Measurements from ENCODE around the gene THSD4. TPM values are rescaled to one million over a fixed set of nuclear protein-coding genes. Genes with fewer than 3 reads are reported as not detected.

Gene THSD4
- total RNA-seq, 1 donor from 2014 or later, result 151 TPM

DNA sequence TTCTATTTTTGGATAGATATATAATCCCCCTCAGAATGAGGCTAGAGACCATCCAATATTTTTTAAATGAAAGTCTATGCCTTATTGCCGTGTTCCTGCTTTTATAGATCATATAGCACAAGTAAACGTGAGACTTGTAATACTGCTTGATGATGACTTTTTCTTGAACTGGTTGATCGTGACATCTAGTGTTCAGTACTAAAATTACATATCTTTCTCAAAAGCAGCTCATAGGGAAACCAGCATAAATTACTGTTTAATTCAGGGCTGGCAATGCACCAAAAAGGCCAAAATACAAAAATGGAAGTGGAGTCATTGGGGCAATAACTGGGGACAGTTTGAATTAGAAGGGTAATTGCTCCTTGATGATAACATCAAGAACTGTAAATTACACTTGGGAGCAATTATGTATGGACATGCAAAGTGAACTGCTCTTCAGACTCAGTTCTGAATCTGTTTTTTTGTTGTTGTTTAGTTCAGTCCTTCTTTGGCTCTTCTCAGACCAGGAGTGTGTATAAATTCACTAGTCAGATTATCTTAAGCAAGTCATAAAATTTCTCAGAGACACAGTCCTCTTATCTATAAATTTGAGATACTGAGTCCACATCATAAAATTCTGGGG is 325.3 kb downstream of the THSD4 start:
- Histone ChIP-seq H3K9me3 (no peaks in the 10 kb centered on the region), H3K27ac (no peak overlapping the region), H3K4me3 (no peak overlapping the region), H3K36me3 (no peaks in the 10 kb centered on the region), H3K27me3 (no peaks in the 10 kb centered on the region), H3K4me1 (peaks cover 1 to 19% of the 10 kb centered on the region in 2 donors)
- TF ChIP-seq, protein P1, sequence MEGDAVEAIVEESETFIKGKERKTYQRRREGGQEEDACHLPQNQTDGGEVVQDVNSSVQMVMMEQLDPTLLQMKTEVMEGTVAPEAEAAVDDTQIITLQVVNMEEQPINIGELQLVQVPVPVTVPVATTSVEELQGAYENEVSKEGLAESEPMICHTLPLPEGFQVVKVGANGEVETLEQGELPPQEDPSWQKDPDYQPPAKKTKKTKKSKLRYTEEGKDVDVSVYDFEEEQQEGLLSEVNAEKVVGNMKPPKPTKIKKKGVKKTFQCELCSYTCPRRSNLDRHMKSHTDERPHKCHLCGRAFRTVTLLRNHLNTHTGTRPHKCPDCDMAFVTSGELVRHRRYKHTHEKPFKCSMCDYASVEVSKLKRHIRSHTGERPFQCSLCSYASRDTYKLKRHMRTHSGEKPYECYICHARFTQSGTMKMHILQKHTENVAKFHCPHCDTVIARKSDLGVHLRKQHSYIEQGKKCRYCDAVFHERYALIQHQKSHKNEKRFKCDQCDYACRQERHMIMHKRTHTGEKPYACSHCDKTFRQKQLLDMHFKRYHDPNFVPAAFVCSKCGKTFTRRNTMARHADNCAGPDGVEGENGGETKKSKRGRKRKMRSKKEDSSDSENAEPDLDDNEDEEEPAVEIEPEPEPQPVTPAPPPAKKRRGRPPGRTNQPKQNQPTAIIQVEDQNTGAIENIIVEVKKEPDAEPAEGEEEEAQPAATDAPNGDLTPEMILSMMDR (IDR thresholded peaks at IDR 0.05), result peak; percentile 60 to 75 (median 62)
- no peak for DNase-seq (ENCODE audit: low spot score in 2 of 2)
- intact Hi-C loops (cut with DNase I), result loop anchor here (1.0 to 10.0 kb wide), 5 partner anchors 54 to 546 kb away; partner anchors contain the start of genes LRRC49, THAP10 and THSD4

DNA sequence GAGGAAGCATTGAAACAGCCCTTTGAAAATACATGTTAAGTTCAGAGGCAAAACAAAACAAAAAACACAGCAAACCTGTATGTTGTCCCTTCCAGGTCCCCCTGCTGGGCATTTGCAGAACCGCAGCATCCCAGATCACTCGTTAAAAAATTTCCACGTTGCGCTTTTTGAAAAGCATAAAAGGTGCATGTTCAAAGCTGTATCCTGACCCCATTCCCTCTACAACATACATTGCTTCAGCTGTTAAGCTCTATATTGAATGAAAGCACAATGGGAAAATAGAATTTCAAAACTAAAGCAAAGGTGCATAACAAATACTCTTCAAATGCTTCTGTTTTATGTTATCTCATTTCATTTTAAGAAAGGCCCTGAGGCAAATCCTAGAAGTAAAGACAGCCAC is 328.3 kb downstream of the THSD4 start:
- Histone ChIP-seq H3K9me3 (no peaks in the 10 kb centered on the region), H3K27ac (no peak overlapping the region), H3K36me3 (no peaks in the 10 kb centered on the region), H3K4me1 (peaks cover 0 to 13% of the 10 kb centered on the region in 2 donors), H3K27me3 (no peaks in the 10 kb centered on the region), H3K4me3 (no peak overlapping the region)
- intact Hi-C loops (cut with DNase I), result loop anchor here (10.0 kb wide), 2 partner anchors 469 to 549 kb away; partner anchors contain the start of genes LRRC49 and THAP10
- DNase-seq (ENCODE audit: low spot score in 2 of 2), result peak in 1 of 2 donors; percentile 75
- TF ChIP-seq, protein P1 (IDR thresholded peaks at IDR 0.05), result peak; percentile 72 to 89 (median 81)

DNA sequence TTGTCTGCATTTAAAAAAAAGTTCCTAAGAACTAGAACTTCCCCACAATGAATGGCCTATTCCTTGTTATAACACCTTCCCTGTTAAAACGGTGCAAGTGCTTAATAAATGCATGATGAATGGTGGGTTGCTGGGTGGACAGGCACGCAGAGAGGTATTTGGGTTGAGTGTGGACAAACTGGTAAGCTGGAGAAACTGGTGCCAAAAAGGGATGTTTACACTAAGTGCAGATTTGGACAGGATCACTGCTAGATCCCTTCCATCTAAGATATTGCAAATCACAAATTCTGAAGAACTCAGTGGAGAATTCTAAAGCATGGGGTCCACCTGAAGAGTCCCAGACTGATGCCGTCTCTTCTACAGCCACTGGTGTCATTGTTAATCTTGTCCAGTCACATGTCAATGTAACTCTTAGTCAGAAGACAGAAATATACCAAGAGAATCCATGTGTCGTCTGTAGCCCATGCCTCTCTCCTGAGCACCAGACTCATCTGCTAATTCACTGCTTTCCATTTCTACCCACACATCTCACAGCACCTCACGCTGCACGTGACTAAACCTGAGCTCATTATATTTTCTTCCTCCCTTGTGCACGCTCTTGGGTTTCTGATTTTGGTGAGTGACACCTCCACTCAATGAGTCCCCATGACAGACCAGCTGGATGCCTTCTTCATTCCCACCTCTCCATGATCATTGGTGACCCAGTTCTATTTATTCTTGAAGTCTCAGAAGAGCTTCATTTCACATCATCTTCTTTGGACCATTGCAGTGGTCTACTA is 328.9 kb downstream of the THSD4 start:
- TF ChIP-seq, protein P1 (IDR thresholded peaks at IDR 0.05), result no peak
- intact Hi-C loops (cut with DNase I), result loop anchor here (10.0 kb wide), 2 partner anchors 469 to 549 kb away; partner anchors contain the start of genes LRRC49 and THAP10
- no peak overlapping the region for H3K4me3 ChIP-seq
- H3K36me3 ChIP-seq, result no peaks in the 10 kb centered on the region
- H3K27ac ChIP-seq, result no peak overlapping the region
- H3K4me1 ChIP-seq, result peaks cover 0 to 13% of the 10 kb centered on the region in 2 donors
- H3K27me3 ChIP-seq, result no peaks in the 10 kb centered on the region
- no peaks in the 10 kb centered on the region for H3K9me3 ChIP-seq
- no peak for DNase-seq (ENCODE audit: low spot score in 2 of 2)

DNA sequence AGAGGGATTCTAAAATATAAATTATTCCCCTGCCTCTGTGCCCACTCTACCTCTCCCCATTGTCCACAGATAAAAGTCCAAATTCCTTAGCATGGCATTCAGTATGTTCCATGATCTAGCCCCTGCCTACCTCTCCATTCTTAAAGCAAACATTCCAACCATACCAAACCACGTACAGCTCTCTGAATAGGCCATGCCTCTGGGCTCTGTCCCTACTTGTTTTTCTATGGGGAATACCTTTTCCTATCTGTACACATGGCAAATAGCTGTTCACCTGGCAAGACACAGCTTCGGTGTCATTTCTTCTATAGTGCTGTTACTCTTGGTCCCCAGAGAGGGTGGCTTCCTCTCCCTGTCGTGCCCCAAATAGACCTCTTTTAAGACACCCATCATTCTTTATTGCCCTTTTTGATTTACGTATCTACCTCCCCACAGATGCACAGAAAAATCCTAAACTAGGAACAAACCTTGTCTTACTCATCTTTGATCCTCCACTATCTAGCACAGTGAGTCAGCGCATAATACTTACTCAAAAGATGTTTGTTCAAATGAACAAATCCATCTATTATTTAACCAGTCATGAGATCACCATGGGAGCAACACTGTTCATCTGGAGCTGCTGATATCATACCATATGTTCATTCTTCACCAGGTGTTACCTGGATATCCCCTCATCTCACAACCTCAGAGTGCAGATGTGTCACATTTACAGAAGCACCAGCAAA is 329.8 kb downstream of the THSD4 start:
- no peaks in the 10 kb centered on the region for H3K27me3 ChIP-seq
- peaks cover 0 to 13% of the 10 kb centered on the region in 2 donors for H3K4me1 ChIP-seq
- H3K4me3 ChIP-seq, result no peak overlapping the region
- no peaks in the 10 kb centered on the region for H3K9me3 ChIP-seq
- H3K27ac ChIP-seq, result no peak overlapping the region
- intact Hi-C loops (cut with DNase I), result loop anchor here (10.0 kb wide), 2 partner anchors 470 to 550 kb away; partner anchors contain the start of genes LRRC49 and THAP10
- TF ChIP-seq, protein P1 (IDR thresholded peaks at IDR 0.05), result no peak
- DNase-seq (ENCODE audit: low spot score in 2 of 2), result no peak
- H3K36me3 ChIP-seq, result no peaks in the 10 kb centered on the region

Measured in ascending aorta (tissue), 2 donors.